OCI-LY3 (cell line): ENCODE measurements around the gene PCK2.

Source experiments
- H2AFZ ChIP-seq: fragments of 200-600, 300-600 bp; shearing (Covaris generic); 2 replicates; pipeline ENCODE4 v1.6.0; 2014; ENCODE audit warnings: antibody characterized with exemption, low read depth, low read length
- H3K27ac ChIP-seq: fragments of 200-600, 300-600 bp; sonication (generic); 2 replicates; pipeline ENCODE4 v1.5.1; 2014; ENCODE audit warnings: mild to moderate bottlenecking, low read length, moderate library complexity, mixed read lengths
- H3K27me3 ChIP-seq: fragments of 200-600, 300-600 bp; sonication (generic); 2 replicates; pipeline ENCODE4 v1.6.1; 2014; ENCODE audit warnings: low read depth, low read length, mixed read lengths
- H3K36me3 ChIP-seq: fragments of 200-600, 300-600 bp; sonication (generic); replicated peaks from 2 replicates; pipeline ENCODE3; 2014; ENCODE audit warnings: low read depth, low read length, mixed read lengths
- H3K4me1 ChIP-seq: fragments of 300-600, 200-600 bp; sonication (generic); 2 replicates; pipeline ENCODE4 v1.6.1; 2014; ENCODE audit warnings: low read length, mixed read lengths
- H3K4me2 ChIP-seq: fragments of 200-600, 300-600 bp; sonication (generic); 2 replicates; pipeline ENCODE4 v1.6.1; 2014; ENCODE audit warnings: low read length, mixed read lengths
- H3K4me3 ChIP-seq: fragments of 300-600, 200-600 bp; sonication (generic); 2 replicates; pipeline ENCODE4 v1.5.1; 2014; ENCODE audit warnings: antibody characterized with exemption, mild to moderate bottlenecking, low read length, moderate library complexity
- H3K79me2 ChIP-seq: fragments of 300-600, 200-600 bp; shearing (Covaris generic); 2 replicates; pipeline ENCODE4 v1.6.1; 2014; ENCODE audit warnings: mild to moderate bottlenecking, low read length, mixed read lengths
- H3K9ac ChIP-seq: fragments of 300-600, 200-600 bp; shearing (Covaris generic); 2 replicates; pipeline ENCODE4 v1.6.0; 2014; ENCODE audit warnings: mild to moderate bottlenecking, low read length, moderate library complexity
- H3K9me3 ChIP-seq: fragments of 200-600, 300-600 bp; shearing (Covaris generic); 2 replicates; pipeline ENCODE4 v1.6.1; 2014; ENCODE audit warnings: low read length, mixed read lengths; ENCODE audit not compliant: insufficient read depth
- H4K20me1 ChIP-seq: fragments of 200-600, 300-600 bp; sonication (generic); 2 replicates; pipeline ENCODE4 v1.6.1; 2016; ENCODE audit warnings: low read length, mixed read lengths; ENCODE audit not compliant: insufficient read depth
- EZH2phosphoT487 ChIP-seq: fragments of 200-600 bp; shearing (Covaris generic); IDR thresholded peaks from 2 replicates; pipeline ENCODE4 v1.6.1; 2018; ENCODE audit warnings: antibody characterized with exemption, mixed run types, low read depth
- TF ChIP-seq, protein P1 (sequence below): fragments of 200-600, 300-600 bp; sonication (generic); IDR thresholded peaks from 2 replicates; pipeline ENCODE4 v1.5.1; 2014; ENCODE audit warnings: antibody characterized with exemption, low read length, low read depth

PCK2 gene

DNA sequence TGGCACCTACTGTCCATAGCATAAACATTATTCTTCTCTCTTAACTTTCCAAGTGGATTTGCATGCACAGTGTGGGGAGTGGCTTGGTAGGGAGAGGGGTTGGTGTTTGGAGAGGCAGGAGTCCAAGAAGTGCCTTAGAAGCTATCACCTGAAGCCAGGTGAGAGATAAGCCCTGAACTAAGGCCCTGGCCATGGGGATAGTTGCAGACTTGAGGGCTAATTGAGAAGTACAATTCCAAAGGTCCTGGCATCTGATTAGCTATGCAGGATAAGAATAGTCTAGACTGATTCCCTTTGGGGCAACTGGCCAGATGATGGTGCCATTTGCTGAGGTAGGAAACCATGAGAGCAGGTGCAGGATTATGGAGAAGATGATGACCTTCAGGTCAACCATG lies 2.0 kb upstream of the PCK2 start:
- Histone ChIP-seq H3K4me2 (no peak overlapping the region), H3K27me3 (no peaks in the 10 kb centered on the region), H3K4me3 (no peak overlapping the region), H3K36me3 (peaks cover 7% of the 10 kb centered on the region), H2AFZ (no peak overlapping the region), H3K4me1 (peaks cover 22% of the 10 kb centered on the region), H3K9ac (no peak overlapping the region), H3K9me3 (no peaks in the 10 kb centered on the region), H3K79me2 (peaks cover 17% of the 10 kb centered on the region), H3K27ac (no peak overlapping the region), H4K20me1 (no peaks in the 10 kb centered on the region)
- TF ChIP-seq, protein P1, sequence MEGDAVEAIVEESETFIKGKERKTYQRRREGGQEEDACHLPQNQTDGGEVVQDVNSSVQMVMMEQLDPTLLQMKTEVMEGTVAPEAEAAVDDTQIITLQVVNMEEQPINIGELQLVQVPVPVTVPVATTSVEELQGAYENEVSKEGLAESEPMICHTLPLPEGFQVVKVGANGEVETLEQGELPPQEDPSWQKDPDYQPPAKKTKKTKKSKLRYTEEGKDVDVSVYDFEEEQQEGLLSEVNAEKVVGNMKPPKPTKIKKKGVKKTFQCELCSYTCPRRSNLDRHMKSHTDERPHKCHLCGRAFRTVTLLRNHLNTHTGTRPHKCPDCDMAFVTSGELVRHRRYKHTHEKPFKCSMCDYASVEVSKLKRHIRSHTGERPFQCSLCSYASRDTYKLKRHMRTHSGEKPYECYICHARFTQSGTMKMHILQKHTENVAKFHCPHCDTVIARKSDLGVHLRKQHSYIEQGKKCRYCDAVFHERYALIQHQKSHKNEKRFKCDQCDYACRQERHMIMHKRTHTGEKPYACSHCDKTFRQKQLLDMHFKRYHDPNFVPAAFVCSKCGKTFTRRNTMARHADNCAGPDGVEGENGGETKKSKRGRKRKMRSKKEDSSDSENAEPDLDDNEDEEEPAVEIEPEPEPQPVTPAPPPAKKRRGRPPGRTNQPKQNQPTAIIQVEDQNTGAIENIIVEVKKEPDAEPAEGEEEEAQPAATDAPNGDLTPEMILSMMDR, result no peak
- no peak for TF ChIP-seq EZH2phosphoT487

DNA sequence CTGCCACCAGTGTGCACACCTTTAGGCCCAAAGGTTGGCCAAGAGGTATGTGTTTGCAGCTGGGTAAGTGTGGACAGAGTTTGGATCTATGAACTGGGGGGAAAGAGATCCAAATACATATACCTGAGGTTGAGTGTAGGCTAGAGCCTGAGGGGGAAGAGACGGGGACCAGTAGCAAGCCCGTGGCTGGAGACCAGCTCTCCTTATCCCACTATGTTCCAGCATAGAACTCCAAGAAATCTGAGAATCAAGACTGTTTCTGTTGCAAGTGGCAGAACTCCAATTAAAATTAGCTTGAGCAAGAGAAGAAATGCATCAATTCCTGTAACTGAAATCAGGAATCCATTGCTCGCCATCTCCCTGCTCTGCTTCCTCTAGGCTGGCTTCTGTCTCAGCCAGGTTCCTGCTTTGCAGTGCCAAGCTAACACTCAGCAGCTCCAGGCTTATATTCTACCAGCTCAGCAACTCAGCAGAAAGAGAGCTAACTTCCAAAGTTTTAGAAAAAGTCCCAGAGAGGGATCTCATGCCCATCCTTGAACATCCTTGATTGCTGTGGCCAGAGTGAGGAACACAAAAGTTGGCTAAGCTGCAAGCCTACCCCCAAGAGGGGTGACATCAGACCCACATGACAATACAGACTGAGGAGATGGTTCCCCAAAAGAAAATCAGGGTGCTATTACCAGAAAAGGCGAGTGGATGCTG lies 1.5 kb upstream of the PCK2 start:
- Histone ChIP-seq H3K4me3 (no peak overlapping the region), H3K4me2 (no peak overlapping the region), H3K4me1 (peaks cover 22% of the 10 kb centered on the region), H4K20me1 (no peaks in the 10 kb centered on the region), H3K9me3 (no peaks in the 10 kb centered on the region), H3K27me3 (no peaks in the 10 kb centered on the region), H3K27ac (no peak overlapping the region), H3K9ac (no peak overlapping the region), H2AFZ (no peak overlapping the region), H3K79me2 (peaks cover 17% of the 10 kb centered on the region), H3K36me3 (peaks cover 7% of the 10 kb centered on the region)
- TF ChIP-seq, protein P1, result no peak
- no peak for TF ChIP-seq EZH2phosphoT487

DNA sequence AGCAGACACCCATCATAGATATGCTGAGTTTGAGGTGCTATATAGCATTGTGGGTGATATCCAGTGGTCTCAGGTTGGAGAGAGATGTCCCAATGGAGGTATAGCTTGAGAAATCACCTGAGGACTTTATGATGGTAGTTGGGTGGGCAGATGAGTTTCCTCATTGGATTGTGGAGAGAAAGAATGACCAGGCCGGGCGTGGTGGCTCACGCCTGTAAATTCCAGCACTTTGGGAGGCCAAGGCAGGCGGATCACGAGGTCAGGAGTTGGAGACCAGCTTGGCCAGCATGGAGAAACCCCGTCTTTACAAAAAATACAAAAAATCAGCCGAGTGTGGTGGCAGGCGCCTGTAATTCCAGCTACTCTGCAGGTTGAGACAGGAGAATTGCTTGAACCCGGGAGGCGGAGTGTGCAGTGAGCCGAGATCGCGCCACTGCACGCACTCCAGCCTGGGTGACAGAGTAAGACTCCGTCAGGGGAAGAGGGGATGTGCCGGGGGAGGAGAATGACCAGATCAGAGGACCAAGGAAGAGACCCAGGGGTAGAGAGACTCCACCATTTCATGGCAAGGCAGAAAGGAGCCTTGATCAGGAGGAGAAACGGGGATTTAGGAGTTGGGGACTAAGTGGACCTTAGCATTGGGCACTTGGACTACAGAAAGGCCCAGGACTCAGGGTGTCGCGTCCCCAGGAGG lies 757 bp upstream of the PCK2 start:
- H3K4me3 ChIP-seq, result peak overlapping the region; percentile 93
- H3K9me3 ChIP-seq, result no peaks in the 10 kb centered on the region
- H3K27ac ChIP-seq, result peak overlapping the region; percentile 40
- no peaks in the 10 kb centered on the region for H4K20me1 ChIP-seq
- peaks cover 22% of the 10 kb centered on the region for H3K4me1 ChIP-seq
- H3K79me2 ChIP-seq, result peaks cover 17% of the 10 kb centered on the region
- H3K4me2 ChIP-seq, result peak overlapping the region; percentile 97
- H2AFZ ChIP-seq, result no peak overlapping the region
- no peaks in the 10 kb centered on the region for H3K27me3 ChIP-seq
- TF ChIP-seq, protein P1, result no peak
- no peak for TF ChIP-seq EZH2phosphoT487
- peak overlapping the region; percentile 100 for H3K9ac ChIP-seq
- H3K36me3 ChIP-seq, result peaks cover 13% of the 10 kb centered on the region

DNA sequence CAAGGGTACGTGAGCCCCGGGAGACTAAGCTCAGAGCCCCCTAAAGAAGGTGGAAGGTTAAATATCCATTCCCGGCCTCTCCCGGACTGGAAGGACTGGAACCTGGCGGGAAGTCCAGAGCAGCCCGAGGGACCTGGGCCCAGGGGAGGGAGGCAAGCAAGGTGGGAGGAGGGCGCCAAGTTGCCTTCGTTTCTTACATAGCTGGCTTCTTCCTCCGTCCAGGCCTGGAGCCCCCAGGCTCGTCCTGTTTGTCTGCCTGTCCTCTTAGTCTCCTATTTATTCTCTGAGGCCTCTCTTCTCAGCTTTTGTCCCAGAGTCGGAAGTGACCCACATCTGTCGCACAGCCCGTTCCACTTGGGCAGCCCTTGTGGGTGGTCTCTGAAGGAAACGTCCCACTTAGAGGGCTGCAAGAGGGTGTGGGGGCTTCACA lies 745 bp downstream of the PCK2 start:
- Histone ChIP-seq H3K9me3 (no peaks in the 10 kb centered on the region), H3K27me3 (no peaks in the 10 kb centered on the region), H3K36me3 (peaks cover 26% of the 10 kb centered on the region), H4K20me1 (no peaks in the 10 kb centered on the region), H3K9ac (peak overlapping the region; percentile 100), H3K4me2 (peak overlapping the region; percentile 97), H3K4me1 (peaks cover 22% of the 10 kb centered on the region), H3K79me2 (peaks cover 17% of the 10 kb centered on the region), H2AFZ (peak overlapping the region; percentile 43; the same call in 1 of the 2 replicates), H3K27ac (peak overlapping the region; percentile 79), H3K4me3 (peak overlapping the region; percentile 93)
- TF ChIP-seq, protein P1, result no peak
- TF ChIP-seq EZH2phosphoT487, result no peak
